ENCODE results near the gene MAOB.
A peak's percentile ranks its signal among the peaks of the same experiment; 100 is the strongest.

Gene MAOB

DNA sequence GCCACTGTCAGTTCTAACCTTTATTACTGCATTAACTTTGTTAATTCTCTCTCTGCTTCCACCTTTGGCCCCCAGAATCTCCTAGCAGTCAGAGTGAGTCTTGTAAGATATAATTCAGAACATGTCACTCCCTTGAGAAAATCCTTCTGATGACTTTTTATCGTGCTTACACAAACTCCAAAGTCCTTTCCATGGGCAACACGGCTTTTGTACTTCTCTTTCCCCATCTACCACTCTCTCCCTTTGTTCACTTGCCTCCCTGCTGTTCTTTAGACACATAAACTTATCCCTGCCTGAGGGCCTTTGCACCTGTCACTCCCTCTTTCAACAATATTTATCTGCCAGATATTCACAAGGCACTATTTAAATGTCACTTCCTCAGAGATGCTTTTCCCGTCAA is 64.8 kb downstream of the MAOB start:
- TF ChIP-seq FOXM1 (IDR thresholded peaks at IDR 0.05; ENCODE audit: borderline replicate concordance) (no peak), ARNT (IDR thresholded peaks at IDR 0.05) (no peak), FOXA1 (IDR thresholded peaks at IDR 0.05) (no peak), HDGF (IDR thresholded peaks at IDR 0.05; ENCODE audit: borderline replicate concordance) (no peak), LEF1 (IDR thresholded peaks at IDR 0.05; ENCODE audit: borderline replicate concordance) (no peak), ELF4 (IDR thresholded peaks at IDR 0.05) (no peak), PKNOX1 (IDR thresholded peaks at IDR 0.05) (no peak), BHLHE40 (IDR thresholded peaks at IDR 0.05; ENCODE audit: borderline replicate concordance) (no peak), CTBP1 (IDR thresholded peaks at IDR 0.05; ENCODE audit: borderline replicate concordance) (no peak), TARDBP (IDR thresholded peaks at IDR 0.05) (no peak), FOXK2 (IDR thresholded peaks at IDR 0.05) (no peak), L3MBTL2 (conservative IDR thresholded peaks at IDR 0.05) (no peak), NFRKB (IDR thresholded peaks at IDR 0.05) (no peak), ZNF384 (IDR thresholded peaks at IDR 0.05) (no peak), SUZ12 (IDR thresholded peaks at IDR 0.05) (no peak), SP1 (IDR thresholded peaks at IDR 0.05) (no peak)
- ChIA-PET POLR2A (no interaction called here), CTCF (no interaction called here)
- DNase-seq (ENCODE audit: extremely low spot score) = no peak

GRCh38 chrX:43815209-43815608 is 67.0 kb downstream of the MAOB start:
- TF ChIP-seq ZNF384 (IDR thresholded peaks at IDR 0.05) (no peak), FOXM1 (IDR thresholded peaks at IDR 0.05; ENCODE audit: borderline replicate concordance) (no peak), CTBP1 (IDR thresholded peaks at IDR 0.05; ENCODE audit: borderline replicate concordance) (no peak), NFRKB (IDR thresholded peaks at IDR 0.05) (no peak), FOXA1 (IDR thresholded peaks at IDR 0.05) (no peak), SP1 (IDR thresholded peaks at IDR 0.05) (no peak), L3MBTL2 (conservative IDR thresholded peaks at IDR 0.05) (no peak), HDGF (IDR thresholded peaks at IDR 0.05; ENCODE audit: borderline replicate concordance) (no peak), PKNOX1 (IDR thresholded peaks at IDR 0.05) (no peak), SUZ12 (IDR thresholded peaks at IDR 0.05) (no peak), ARNT (IDR thresholded peaks at IDR 0.05) (no peak), TARDBP (IDR thresholded peaks at IDR 0.05) (no peak), BHLHE40 (IDR thresholded peaks at IDR 0.05; ENCODE audit: borderline replicate concordance) (no peak), FOXK2 (IDR thresholded peaks at IDR 0.05) (no peak), LEF1 (IDR thresholded peaks at IDR 0.05; ENCODE audit: borderline replicate concordance) (no peak), ELF4 (IDR thresholded peaks at IDR 0.05) (no peak)
- CTCF ChIA-PET = no interaction called here

DNA sequence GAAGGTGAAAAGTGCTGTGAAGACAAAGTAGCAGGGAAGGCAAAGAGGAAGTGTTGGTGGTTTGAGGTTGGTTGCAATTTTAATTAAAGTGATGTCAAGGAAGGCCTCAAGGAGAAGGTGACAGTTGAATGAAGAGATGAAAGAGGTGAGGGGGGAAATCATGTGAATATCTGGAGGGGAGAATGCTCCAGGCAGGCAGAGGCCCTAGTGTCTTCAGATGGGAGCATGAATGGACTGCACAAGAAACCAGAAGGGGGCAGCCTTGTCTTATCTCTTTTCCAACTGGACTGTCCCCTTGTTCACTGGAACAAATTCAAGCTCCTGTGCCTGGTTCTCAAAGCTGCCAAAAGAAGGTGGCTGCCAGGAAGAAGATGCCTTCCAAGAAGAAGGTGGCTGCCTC is 68.4 kb downstream of the MAOB start:
- ChIA-PET CTCF (no interaction called here), POLR2A (no interaction called here)
- DNase-seq (ENCODE audit: extremely low spot score) = peak; percentile 10
- TF ChIP-seq L3MBTL2 (conservative IDR thresholded peaks at IDR 0.05) = no peak
- no peak for TF ChIP-seq HDGF (IDR thresholded peaks at IDR 0.05; ENCODE audit: borderline replicate concordance)
- no peak for TF ChIP-seq PKNOX1 (IDR thresholded peaks at IDR 0.05)
- no peak for TF ChIP-seq BHLHE40 (IDR thresholded peaks at IDR 0.05; ENCODE audit: borderline replicate concordance)
- no peak for TF ChIP-seq LEF1 (IDR thresholded peaks at IDR 0.05; ENCODE audit: borderline replicate concordance)
- TF ChIP-seq NFRKB (IDR thresholded peaks at IDR 0.05) = no peak
- no peak for TF ChIP-seq SUZ12 (IDR thresholded peaks at IDR 0.05)
- no peak for TF ChIP-seq TARDBP (IDR thresholded peaks at IDR 0.05)
- no peak for TF ChIP-seq ZNF384 (IDR thresholded peaks at IDR 0.05)
- no peak for TF ChIP-seq ELF4 (IDR thresholded peaks at IDR 0.05)
- TF ChIP-seq CTBP1 (IDR thresholded peaks at IDR 0.05; ENCODE audit: borderline replicate concordance) = no peak
- no peak for TF ChIP-seq FOXK2 (IDR thresholded peaks at IDR 0.05)
- no peak for TF ChIP-seq FOXM1 (IDR thresholded peaks at IDR 0.05; ENCODE audit: borderline replicate concordance)
- no peak for TF ChIP-seq ARNT (IDR thresholded peaks at IDR 0.05)
- no peak for TF ChIP-seq SP1 (IDR thresholded peaks at IDR 0.05)
- no peak for TF ChIP-seq FOXA1 (IDR thresholded peaks at IDR 0.05)

More at GRCh38 chrX:43815209-43815608, 67.0 kb downstream of the MAOB start:
- no peak for DNase-seq (ENCODE audit: extremely low spot score)
- POLR2A ChIA-PET = no interaction called here

DNA sequence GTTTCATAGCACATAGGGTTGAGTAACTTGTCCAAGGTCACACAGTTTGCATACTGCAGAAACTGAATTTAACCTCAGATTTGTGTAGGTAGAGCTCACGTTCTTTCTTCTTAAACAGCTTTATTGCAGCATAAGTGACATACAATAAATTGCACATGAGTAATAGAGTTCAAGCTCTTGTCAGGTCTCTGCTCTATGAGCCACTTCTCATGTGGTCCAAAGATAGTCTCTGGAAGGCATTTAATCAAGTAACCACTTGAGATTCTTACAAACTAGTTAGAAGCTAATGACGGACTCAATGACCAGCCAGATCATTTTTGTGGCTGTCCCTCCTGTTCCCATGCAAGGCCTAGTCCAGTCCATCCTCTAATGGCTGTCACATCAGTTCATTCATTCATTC is 68.9 kb downstream of the MAOB start:
- CTCF ChIA-PET = no interaction called here
- POLR2A ChIA-PET = no interaction called here
- TF ChIP-seq NFRKB (IDR thresholded peaks at IDR 0.05) (no peak), PKNOX1 (IDR thresholded peaks at IDR 0.05) (no peak), FOXK2 (IDR thresholded peaks at IDR 0.05) (no peak), TARDBP (IDR thresholded peaks at IDR 0.05) (no peak), FOXA1 (IDR thresholded peaks at IDR 0.05) (no peak), ZNF384 (IDR thresholded peaks at IDR 0.05) (no peak), CTBP1 (IDR thresholded peaks at IDR 0.05; ENCODE audit: borderline replicate concordance) (no peak), ELF4 (IDR thresholded peaks at IDR 0.05) (no peak), L3MBTL2 (conservative IDR thresholded peaks at IDR 0.05) (no peak), HDGF (IDR thresholded peaks at IDR 0.05; ENCODE audit: borderline replicate concordance) (no peak), SUZ12 (IDR thresholded peaks at IDR 0.05) (no peak), FOXM1 (IDR thresholded peaks at IDR 0.05; ENCODE audit: borderline replicate concordance) (no peak)
- no peak for DNase-seq (ENCODE audit: extremely low spot score)

DNA sequence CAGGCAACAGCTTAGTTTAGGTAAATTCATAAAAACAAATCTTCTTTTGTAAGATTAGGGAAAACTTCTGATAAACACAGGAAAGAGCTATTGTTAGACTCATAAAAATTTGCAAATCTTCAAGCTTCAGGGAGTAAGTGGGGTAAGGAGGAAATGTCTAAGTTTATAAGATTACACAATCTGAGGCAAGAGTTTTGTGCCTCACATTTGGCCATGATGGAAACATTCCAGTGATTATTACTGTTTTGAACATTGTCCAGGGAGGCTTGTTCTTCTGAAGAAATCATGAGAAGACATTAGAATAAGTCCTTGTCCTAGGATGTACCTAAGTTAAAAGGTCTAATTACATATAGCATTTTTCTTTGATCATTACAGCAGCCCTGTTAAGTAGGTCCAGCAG is 72.8 kb downstream of the MAOB start:
- no peak for DNase-seq (ENCODE audit: extremely low spot score)
- TF ChIP-seq L3MBTL2 (conservative IDR thresholded peaks at IDR 0.05) = no peak
- TF ChIP-seq CTBP1 (IDR thresholded peaks at IDR 0.05; ENCODE audit: borderline replicate concordance) = no peak
- no peak for TF ChIP-seq FOXA1 (IDR thresholded peaks at IDR 0.05)
- TF ChIP-seq NFRKB (IDR thresholded peaks at IDR 0.05) = no peak
- TF ChIP-seq FOXK2 (IDR thresholded peaks at IDR 0.05) = no peak
- no peak for TF ChIP-seq SP1 (IDR thresholded peaks at IDR 0.05)
- no peak for TF ChIP-seq LEF1 (IDR thresholded peaks at IDR 0.05; ENCODE audit: borderline replicate concordance)
- TF ChIP-seq HDGF (IDR thresholded peaks at IDR 0.05; ENCODE audit: borderline replicate concordance) = no peak
- POLR2A ChIA-PET = no interaction called here
- CTCF ChIA-PET = no interaction called here
